H1 (cell line): ENCODE results near the gene MCUB. TPM values are rescaled to one million over a fixed set of nuclear protein-coding genes. Genes with fewer than 3 reads are reported as not detected.

Experiments
- CHD1 ChIP-seq: IDR thresholded peaks from 2 replicates; pipeline ENCODE4 v1.6.1; 2012; ENCODE audit warnings: low read depth, low read length, improper control_type of control experiment
- EZH2 ChIP-seq: fragments of 200-600 bp; sonication (generic); IDR thresholded peaks from 2 replicates; pipeline ENCODE4 v1.7.1; 2012; ENCODE audit warnings: low read depth, mild to moderate bottlenecking, moderate library complexity, low read length, inconsistent platforms; ENCODE audit not compliant: severe bottlenecking
- KDM5A ChIP-seq: fragments of 200-600 bp; IDR thresholded peaks from 2 replicates; pipeline ENCODE4 v1.7.1; 2012; ENCODE audit warnings: mild to moderate bottlenecking, low read length, inconsistent platforms, mixed read lengths
- POLR2AphosphoS5 ChIP-seq: IDR thresholded peaks from 2 replicates; pipeline ENCODE4 v1.6.1; 2011; ENCODE audit warnings: low read depth, low read length
- RNF2 ChIP-seq: fragments of 200-900, 300-1000 bp; sonication (generic); IDR thresholded peaks from 2 replicates; pipeline ENCODE4 v1.7.1; 2016; ENCODE audit warnings: borderline replicate concordance, low read depth, mild to moderate bottlenecking, antibody characterized with exemption, low read length; ENCODE audit not compliant: poor library complexity, severe bottlenecking; ENCODE audit errors: missing control alignments
- SAP30 ChIP-seq: fragments of 300-600 bp; sonication (generic); IDR thresholded peaks from 2 replicates; pipeline ENCODE4 v1.7.1; 2012; ENCODE audit warnings: low read length, moderate library complexity, mild to moderate bottlenecking, inconsistent platforms; ENCODE audit not compliant: insufficient read depth, insufficient replicate concordance
- polyA plus RNA-seq, 7 experiments: library from polyadenylated mRNA; depleted of rRNA in 3 of 7; stranded (reverse) in 5 of 7; unstranded in 2 of 7; fragments of >200 nt in 5 of 7; fragments of 200-250 nt in 2 of 7; gene quantifications; 1 replicate in 5 of 7; 2 replicates in 1 of 7; 4 replicates in 1 of 7; pipeline versions ENCODE4 v1.2.1 to v1.2.3, GENCODE V29; 2011 to 2013; ENCODE audit warnings: missing spikeins in 2 of 7, mixed read lengths in 2 of 7
- total RNA-seq: library from RNA; stranded (reverse); fragmentation: NEBNext Ultra II Directional; extraction: Animal tissue kit (Norgen Biotek cat#: 25700); gene quantifications from 2 replicates; pipeline ENCODE4 v1.2.1, GENCODE V29; 2021

MCUB gene
- total and polyA plus RNA-seq, 2 of the 8 experiments (the other 6 are each of a cell fraction or from before 2014, with no cell fraction given): 15.2 to 19.4 TPM

DNA sequence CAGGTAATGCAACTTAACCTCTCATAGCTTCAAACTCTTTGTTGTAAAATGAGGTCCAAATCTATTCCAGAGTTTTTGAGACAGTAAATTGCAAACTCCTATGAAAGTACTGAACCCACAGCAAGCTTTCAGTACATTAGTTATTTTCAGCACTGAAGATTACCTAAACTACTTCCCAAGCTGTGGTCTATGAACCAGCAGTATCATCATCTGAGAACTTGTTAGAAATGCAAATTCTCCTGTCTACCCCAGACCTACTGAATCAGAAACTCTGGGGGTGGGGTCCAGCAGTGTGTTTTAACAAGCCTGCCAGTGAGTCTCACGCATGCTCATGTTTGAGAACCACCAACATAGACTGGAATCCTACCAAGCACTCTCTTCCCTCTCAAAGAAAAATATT lies 148.9 kb downstream of the MCUB start (continued):
- TF ChIP-seq KDM5A (no peak), POLR2AphosphoS5 (no peak), EZH2 (no peak), SAP30 (no peak), CHD1 (no peak), RNF2 (no peak)
